ENCODE results near the gene MEFV. TPM values are rescaled to one million over a fixed set of nuclear protein-coding genes. Genes with fewer than 3 reads are reported as not detected.

Gene MEFV
- total and polyA plus RNA-seq, 2 of the 13 experiments (the other 11 are each of a cell fraction or from before 2014, with no cell fraction given): 0.22 TPM; not detected in 1

DNA sequence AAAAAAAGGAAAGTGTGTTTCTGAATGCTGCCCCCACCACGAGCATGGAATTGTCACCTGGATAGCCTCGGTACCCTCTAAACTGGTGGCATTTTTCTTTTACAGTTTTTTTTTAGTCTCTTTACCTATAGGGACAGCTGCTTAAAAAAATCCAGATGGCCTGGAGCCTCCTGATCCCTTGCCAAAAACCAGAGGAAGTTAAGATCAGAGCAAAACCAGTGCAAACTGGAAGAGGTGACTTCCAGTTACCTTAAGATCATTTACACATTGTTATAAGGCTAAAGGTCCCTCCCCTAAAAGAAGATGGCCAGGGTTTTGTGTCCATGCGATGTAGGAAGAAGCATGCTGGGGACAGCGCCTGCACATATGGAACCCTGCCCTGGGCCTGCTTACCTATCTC, 3.5 kb downstream of the MEFV start:
- no peaks in the 10 kb centered on the region for H3K9me3 ChIP-seq (ENCODE audit: low read length)
- no peak for DNase-seq (ENCODE audit: low spot score)
- intact Hi-C loops (cut with micrococcal nuclease; ENCODE audit: unreplicated experiment): no loop called here
- no peak for ATAC-seq
- no peak overlapping the region for H2AFZ ChIP-seq (ENCODE audit: low read length)
- BruUV-seq (replicated peaks): no TSS peak
- FAIRE-seq: no peak
- no peak overlapping the region for H3K9ac ChIP-seq (ENCODE audit: insufficient read depth, low read depth, low read length)
- no peak overlapping the region for H3K27ac ChIP-seq (ENCODE audit: extremely low read length, insufficient read depth, low read length)
- H3K79me2 ChIP-seq (ENCODE audit: insufficient read depth, low read length): no peaks in the 10 kb centered on the region
- WGBS (ENCODE audit: low lambda C conversion rate): 33% methylated on average over 4 of the region's 4 CpGs
- H3K4me3 ChIP-seq (replicated peaks in 1 of 3; ENCODE audit: insufficient read depth in 1 of 3, low read depth in 2 of 3, low read length in 3 of 3): no peak overlapping the region
- in situ Hi-C loops (cut with HindIII; ENCODE audit: extremely low pct_ligation_motif_present, low pct_unique_long_range_greater_than_20kb): no loop called here
- H4K20me1 ChIP-seq (ENCODE audit: insufficient read depth, low read length): no peaks in the 10 kb centered on the region
- H3K4me2 ChIP-seq (ENCODE audit: low read depth, low read length): no peak overlapping the region
- H3K27me3 ChIP-seq (ENCODE audit: control insufficient read depth in 1 of 2, insufficient read depth in 2 of 2, low read length in 2 of 2): peaks cover 11 to 53% of the 10 kb centered on the region in 2 experiments; a peak in 4 of 5 replicates
- no peaks in the 10 kb centered on the region for H3K36me3 ChIP-seq (replicated peaks in 1 of 2; ENCODE audit: control insufficient read depth in 1 of 2, insufficient read depth in 2 of 2, low read length in 2 of 2)
- CTCF ChIA-PET (ENCODE audit: low intra/inter-chr PET ratio, low total read pairs): no interaction called here
- H3K4me1 ChIP-seq (ENCODE audit: insufficient read depth, low read length): peaks cover 16% of the 10 kb centered on the region; the same call in 1 of the 2 replicates
- POLR2A ChIA-PET: no interaction called here
- no peak for TF ChIP-seq ZNF232 (CRISPR knock-in tag; IDR thresholded peaks at IDR 0.05; ENCODE audit: borderline replicate concordance)
- TF ChIP-seq ZNF256 (CRISPR knock-in tag; conservative IDR thresholded peaks at IDR 0.05): no peak
- TF ChIP-seq ZFP36 (IDR thresholded peaks at IDR 0.05; ENCODE audit: borderline replicate concordance, low read depth, low read length, partially characterized antibody): no peak
- TF ChIP-seq RAD21 (CRISPR knock-in tag; IDR thresholded peaks at IDR 0.05): no peak
- TF ChIP-seq NR3C1 (CRISPR knock-in tag; IDR thresholded peaks at IDR 0.05): no peak
- TF ChIP-seq, protein P1, sequence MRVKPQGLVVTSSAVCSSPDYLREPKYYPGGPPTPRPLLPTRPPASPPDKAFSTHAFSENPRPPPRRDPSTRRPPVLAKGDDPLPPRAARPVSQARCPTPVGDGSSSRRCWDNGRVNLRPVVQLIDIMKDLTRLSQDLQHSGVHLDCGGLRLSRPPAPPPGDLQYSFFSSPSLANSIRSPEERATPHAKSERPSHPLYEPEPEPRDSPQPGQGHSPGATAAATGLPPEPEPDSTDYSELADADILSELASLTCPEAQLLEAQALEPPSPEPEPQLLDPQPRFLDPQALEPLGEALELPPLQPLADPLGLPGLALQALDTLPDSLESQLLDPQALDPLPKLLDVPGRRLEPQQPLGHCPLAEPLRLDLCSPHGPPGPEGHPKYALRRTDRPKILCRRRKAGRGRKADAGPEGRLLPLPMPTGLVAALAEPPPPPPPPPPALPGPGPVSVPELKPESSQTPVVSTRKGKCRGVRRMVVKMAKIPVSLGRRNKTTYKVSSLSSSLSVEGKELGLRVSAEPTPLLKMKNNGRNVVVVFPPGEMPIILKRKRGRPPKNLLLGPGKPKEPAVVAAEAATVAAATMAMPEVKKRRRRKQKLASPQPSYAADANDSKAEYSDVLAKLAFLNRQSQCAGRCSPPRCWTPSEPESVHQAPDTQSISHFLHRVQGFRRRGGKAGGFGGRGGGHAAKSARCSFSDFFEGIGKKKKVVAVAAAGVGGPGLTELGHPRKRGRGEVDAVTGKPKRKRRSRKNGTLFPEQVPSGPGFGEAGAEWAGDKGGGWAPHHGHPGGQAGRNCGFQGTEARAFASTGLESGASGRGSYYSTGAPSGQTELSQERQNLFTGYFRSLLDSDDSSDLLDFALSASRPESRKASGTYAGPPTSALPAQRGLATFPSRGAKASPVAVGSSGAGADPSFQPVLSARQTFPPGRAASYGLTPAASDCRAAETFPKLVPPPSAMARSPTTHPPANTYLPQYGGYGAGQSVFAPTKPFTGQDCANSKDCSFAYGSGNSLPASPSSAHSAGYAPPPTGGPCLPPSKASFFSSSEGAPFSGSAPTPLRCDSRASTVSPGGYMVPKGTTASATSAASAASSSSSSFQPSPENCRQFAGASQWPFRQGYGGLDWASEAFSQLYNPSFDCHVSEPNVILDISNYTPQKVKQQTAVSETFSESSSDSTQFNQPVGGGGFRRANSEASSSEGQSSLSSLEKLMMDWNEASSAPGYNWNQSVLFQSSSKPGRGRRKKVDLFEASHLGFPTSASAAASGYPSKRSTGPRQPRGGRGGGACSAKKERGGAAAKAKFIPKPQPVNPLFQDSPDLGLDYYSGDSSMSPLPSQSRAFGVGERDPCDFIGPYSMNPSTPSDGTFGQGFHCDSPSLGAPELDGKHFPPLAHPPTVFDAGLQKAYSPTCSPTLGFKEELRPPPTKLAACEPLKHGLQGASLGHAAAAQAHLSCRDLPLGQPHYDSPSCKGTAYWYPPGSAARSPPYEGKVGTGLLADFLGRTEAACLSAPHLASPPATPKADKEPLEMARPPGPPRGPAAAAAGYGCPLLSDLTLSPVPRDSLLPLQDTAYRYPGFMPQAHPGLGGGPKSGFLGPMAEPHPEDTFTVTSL (CRISPR knock-in tag; IDR thresholded peaks at IDR 0.05; ENCODE audit: borderline replicate concordance): no peak
- TF ChIP-seq ZSCAN31 (CRISPR knock-in tag; IDR thresholded peaks at IDR 0.05; ENCODE audit: low read depth): no peak
- TF ChIP-seq, protein P2, sequence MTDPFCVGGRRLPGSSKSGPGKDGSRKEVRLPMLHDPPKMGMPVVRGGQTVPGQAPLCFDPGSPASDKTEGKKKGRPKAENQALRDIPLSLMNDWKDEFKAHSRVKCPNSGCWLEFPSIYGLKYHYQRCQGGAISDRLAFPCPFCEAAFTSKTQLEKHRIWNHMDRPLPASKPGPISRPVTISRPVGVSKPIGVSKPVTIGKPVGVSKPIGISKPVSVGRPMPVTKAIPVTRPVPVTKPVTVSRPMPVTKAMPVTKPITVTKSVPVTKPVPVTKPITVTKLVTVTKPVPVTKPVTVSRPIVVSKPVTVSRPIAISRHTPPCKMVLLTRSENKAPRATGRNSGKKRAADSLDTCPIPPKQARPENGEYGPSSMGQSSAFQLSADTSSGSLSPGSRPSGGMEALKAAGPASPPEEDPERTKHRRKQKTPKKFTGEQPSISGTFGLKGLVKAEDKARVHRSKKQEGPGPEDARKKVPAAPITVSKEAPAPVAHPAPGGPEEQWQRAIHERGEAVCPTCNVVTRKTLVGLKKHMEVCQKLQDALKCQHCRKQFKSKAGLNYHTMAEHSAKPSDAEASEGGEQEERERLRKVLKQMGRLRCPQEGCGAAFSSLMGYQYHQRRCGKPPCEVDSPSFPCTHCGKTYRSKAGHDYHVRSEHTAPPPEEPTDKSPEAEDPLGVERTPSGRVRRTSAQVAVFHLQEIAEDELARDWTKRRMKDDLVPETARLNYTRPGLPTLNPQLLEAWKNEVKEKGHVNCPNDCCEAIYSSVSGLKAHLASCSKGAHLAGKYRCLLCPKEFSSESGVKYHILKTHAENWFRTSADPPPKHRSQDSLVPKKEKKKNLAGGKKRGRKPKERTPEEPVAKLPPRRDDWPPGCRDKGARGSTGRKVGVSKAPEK (CRISPR knock-in tag; IDR thresholded peaks at IDR 0.05; ENCODE audit: borderline replicate concordance): no peak
- TF ChIP-seq CENPX (CRISPR knock-in tag; IDR thresholded peaks at IDR 0.05): no peak
- TF ChIP-seq ARHGAP35 (CRISPR knock-in tag; IDR thresholded peaks at IDR 0.05; ENCODE audit: borderline replicate concordance): no peak
- TF ChIP-seq SOX13 (IDR thresholded peaks at IDR 0.05): no peak
- TF ChIP-seq SOX13 (CRISPR knock-in tag; conservative IDR thresholded peaks at IDR 0.05 in 1 of 2, IDR thresholded peaks at IDR 0.05 in 1 of 2): no peak
- TF ChIP-seq ZNF530 (CRISPR knock-in tag; IDR thresholded peaks at IDR 0.05; ENCODE audit: low read depth): no peak
- no peak for TF ChIP-seq IRX3 (CRISPR knock-in tag; IDR thresholded peaks at IDR 0.05; ENCODE audit: borderline replicate concordance, low read depth)
